ENCODE results near the gene STRADA.

STRADA gene

DNA sequence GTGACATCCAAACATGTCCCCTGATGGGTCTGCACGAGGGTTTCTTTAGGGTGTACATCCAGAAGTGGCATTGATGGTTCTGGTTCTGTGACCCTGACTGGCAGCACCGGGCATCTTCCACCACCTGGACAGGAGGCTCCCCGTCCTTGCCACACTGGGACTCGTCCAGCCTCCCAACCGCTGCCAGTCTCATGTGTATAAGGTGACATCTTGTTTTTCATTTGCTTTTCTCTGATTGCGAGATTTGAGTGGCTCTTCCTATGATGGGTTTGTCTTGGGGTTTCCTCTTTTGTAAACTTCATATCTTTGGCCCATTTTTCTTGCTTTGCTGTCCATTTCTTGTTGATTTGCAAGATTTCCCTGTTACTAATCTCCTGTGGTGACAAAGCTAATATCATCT, 32.5 kb downstream of the STRADA start:
- peaks cover 69% of the 10 kb centered on the region for H3K36me3 ChIP-seq (ENCODE audit: insufficient read depth, low read length)
- H3K4me1 ChIP-seq (ENCODE audit: insufficient read depth, low read length): no peaks in the 10 kb centered on the region
- H3K9ac ChIP-seq (ENCODE audit: low read depth, low read length): no peak overlapping the region
- H3K4me3 ChIP-seq (ENCODE audit: low read length): no peak overlapping the region
- WGBS: 94% methylated on average over 6 of the region's 6 CpGs
- H3K27me3 ChIP-seq (ENCODE audit: insufficient read depth, low read length): no peaks in the 10 kb centered on the region
- no peaks in the 10 kb centered on the region for H3K9me3 ChIP-seq (ENCODE audit: insufficient read depth, low read depth, low read length)
- no peak overlapping the region for H3K27ac ChIP-seq (ENCODE audit: low read depth, low read length)

DNA sequence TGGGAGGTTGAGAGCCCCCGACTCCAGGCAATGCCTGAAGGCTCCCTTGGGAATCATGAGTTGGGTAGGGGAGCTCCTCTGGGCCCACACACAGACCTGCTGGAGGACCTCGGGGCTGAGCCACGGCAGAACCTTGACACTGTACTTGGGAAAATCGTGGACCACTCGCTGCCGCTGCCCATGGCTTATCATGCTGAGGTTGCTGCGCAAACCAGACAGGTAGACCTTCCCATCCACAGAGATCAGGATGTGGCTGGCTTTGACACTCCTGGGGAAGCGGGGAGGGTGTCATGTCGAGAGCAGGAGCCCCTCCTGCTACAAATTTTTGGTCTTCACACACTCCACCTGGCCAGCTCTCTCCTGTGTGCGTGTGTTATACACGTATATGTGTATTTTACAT, 34.4 kb downstream of the STRADA start:
- Histone ChIP-seq H3K36me3 (ENCODE audit: insufficient read depth, low read length) (peaks cover 68% of the 10 kb centered on the region), H3K9me3 (ENCODE audit: insufficient read depth, low read depth, low read length) (no peaks in the 10 kb centered on the region), H3K9ac (ENCODE audit: low read depth, low read length) (no peak overlapping the region; the same call in 1 of the 2 replicates), H3K27ac (ENCODE audit: low read depth, low read length) (no peak overlapping the region), H3K4me3 (ENCODE audit: low read length) (no peak overlapping the region), H3K27me3 (ENCODE audit: insufficient read depth, low read length) (no peaks in the 10 kb centered on the region), H3K4me1 (ENCODE audit: insufficient read depth, low read length) (peaks cover 8% of the 10 kb centered on the region; the same call in 1 of the 2 replicates)
- WGBS: 97% methylated on average over 9 of the region's 11 CpGs

DNA sequence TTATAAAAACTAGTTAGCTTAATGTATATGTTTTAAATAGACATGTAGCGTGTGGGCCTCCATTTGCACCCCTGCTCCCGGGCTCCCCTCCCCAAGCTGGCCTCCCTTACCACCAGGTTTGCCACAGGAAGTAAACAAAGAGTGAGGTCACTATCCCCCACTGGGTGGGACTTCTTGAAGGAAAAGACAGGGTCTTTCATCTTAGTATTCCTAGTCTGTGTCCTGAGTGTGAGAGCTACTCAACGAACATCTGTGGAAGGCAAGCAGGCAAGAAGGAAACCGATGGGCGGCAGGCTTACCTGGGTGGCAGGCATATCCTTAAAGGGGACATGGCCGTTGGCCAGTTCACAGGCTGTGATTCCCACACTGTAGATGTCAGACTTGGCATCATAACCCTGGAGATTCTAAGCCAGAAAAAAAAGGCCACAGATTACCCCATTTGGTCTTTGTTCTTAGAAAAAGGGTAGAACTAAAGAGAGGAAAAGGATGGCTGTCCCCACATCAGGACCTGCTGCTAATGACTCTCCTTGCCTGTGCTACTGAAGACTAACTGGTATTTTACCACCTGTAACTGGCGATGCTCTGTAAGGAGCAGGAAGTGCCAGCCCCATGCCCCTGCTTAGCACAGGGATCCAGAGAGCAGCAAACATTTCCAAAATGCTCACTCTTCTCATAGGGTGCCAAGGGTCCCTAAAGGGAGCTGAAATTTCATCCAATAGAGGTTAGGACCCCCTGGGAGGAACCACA, 35.1 kb downstream of the STRADA start:
- Histone ChIP-seq H3K4me1 (ENCODE audit: insufficient read depth, low read length) (peaks cover 8% of the 10 kb centered on the region; the same call in 1 of the 2 replicates), H3K9ac (ENCODE audit: low read depth, low read length) (no peak overlapping the region), H3K27me3 (ENCODE audit: insufficient read depth, low read length) (no peaks in the 10 kb centered on the region), H3K9me3 (ENCODE audit: insufficient read depth, low read depth, low read length) (no peaks in the 10 kb centered on the region), H3K27ac (ENCODE audit: low read depth, low read length) (no peak overlapping the region), H3K4me3 (ENCODE audit: low read length) (no peak overlapping the region), H3K36me3 (ENCODE audit: insufficient read depth, low read length) (peaks cover 62% of the 10 kb centered on the region)
- WGBS: 90% methylated on average over 5 of the region's 7 CpGs

DNA sequence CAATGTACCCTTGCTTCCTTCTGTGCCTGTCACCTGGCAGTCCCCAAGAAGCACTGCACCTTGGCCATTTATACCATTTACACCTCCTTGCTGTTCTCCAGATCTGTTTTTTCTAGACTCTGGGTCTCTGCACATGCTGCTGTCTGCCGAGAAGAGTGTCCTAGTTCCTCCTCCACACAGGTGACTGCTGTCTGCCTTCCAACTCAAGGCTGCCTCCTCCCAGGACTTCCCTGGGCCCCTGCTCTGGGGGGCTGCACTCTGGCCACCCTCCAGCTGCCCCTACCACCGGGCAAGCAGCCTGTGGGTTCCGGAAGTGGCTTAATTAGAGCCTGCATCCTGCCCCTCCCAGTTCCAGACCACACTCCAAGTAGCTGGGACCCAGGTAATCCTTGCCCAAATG, 35.9 kb downstream of the STRADA start:
- H3K4me1 ChIP-seq (ENCODE audit: insufficient read depth, low read length): peaks cover 8% of the 10 kb centered on the region; the same call in 1 of the 2 replicates
- 90% methylated on average over 3 of the region's 3 CpGs for WGBS
- no peak overlapping the region for H3K4me3 ChIP-seq (ENCODE audit: low read length)
- H3K27ac ChIP-seq (ENCODE audit: low read depth, low read length): no peak overlapping the region
- H3K9me3 ChIP-seq (ENCODE audit: insufficient read depth, low read depth, low read length): no peaks in the 10 kb centered on the region
- no peak overlapping the region for H3K9ac ChIP-seq (ENCODE audit: low read depth, low read length)
- peaks cover 5% of the 10 kb centered on the region for H3K27me3 ChIP-seq (ENCODE audit: insufficient read depth, low read length)
- H3K36me3 ChIP-seq (ENCODE audit: insufficient read depth, low read length): peaks cover 57% of the 10 kb centered on the region

DNA sequence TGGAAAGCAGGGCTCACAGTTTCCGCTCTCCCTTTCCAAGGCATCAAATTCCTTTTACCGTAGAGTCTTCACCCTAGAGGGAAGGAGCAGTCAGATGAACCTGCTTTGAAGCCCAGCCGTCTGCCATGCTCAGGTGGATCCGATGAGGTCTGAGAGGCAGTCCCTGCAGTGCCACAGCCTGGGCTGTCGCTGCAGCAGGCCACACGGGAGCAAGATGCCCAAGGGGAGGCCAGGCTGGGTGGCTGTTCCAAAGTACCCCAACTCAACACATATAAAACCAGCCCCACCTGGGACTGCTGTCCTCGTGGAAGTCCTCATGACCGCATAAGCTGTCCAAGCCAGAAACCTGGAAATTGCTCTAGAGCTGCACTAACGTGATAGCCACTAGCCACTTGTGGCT, 36.8 kb downstream of the STRADA start:
- no peaks in the 10 kb centered on the region for H3K9me3 ChIP-seq (ENCODE audit: insufficient read depth, low read depth, low read length)
- H3K4me1 ChIP-seq (ENCODE audit: insufficient read depth, low read length): peaks cover 8% of the 10 kb centered on the region; the same call in 1 of the 2 replicates
- no peak overlapping the region for H3K9ac ChIP-seq (ENCODE audit: low read depth, low read length)
- peaks cover 53% of the 10 kb centered on the region for H3K36me3 ChIP-seq (ENCODE audit: insufficient read depth, low read length)
- WGBS: 92% methylated on average over 9 of the region's 9 CpGs
- no peak overlapping the region for H3K27ac ChIP-seq (ENCODE audit: low read depth, low read length)
- no peak overlapping the region for H3K4me3 ChIP-seq (ENCODE audit: low read length)
- peaks cover 5% of the 10 kb centered on the region for H3K27me3 ChIP-seq (ENCODE audit: insufficient read depth, low read length)

DNA sequence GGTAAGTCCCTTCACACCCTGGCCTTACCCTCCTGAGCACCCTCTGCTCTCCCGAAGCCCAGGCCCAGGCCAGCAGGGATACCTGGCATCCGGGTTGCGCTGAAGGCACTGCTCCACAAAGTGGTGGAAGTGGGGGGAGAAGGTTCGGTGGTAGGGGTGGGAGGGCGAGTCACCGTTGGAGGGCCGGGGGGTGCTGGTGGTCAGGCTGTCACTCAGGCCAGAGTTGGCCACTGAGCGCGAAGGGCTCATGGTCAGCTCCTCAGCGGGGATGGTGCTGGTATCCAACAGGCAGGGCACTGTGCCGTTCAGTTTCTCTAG, 37.4 kb downstream of the STRADA start:
- H3K27ac ChIP-seq (ENCODE audit: low read depth, low read length): no peak overlapping the region
- WGBS: 95% methylated on average over 11 of the region's 11 CpGs
- H3K36me3 ChIP-seq (ENCODE audit: insufficient read depth, low read length): peaks cover 47% of the 10 kb centered on the region
- no peak overlapping the region for H3K4me3 ChIP-seq (ENCODE audit: low read length)
- no peaks in the 10 kb centered on the region for H3K9me3 ChIP-seq (ENCODE audit: insufficient read depth, low read depth, low read length)
- H3K27me3 ChIP-seq (ENCODE audit: insufficient read depth, low read length): peaks cover 5% of the 10 kb centered on the region
- H3K9ac ChIP-seq (ENCODE audit: low read depth, low read length): no peak overlapping the region
- H3K4me1 ChIP-seq (ENCODE audit: insufficient read depth, low read length): peaks cover 8% of the 10 kb centered on the region; the same call in 1 of the 2 replicates

DNA sequence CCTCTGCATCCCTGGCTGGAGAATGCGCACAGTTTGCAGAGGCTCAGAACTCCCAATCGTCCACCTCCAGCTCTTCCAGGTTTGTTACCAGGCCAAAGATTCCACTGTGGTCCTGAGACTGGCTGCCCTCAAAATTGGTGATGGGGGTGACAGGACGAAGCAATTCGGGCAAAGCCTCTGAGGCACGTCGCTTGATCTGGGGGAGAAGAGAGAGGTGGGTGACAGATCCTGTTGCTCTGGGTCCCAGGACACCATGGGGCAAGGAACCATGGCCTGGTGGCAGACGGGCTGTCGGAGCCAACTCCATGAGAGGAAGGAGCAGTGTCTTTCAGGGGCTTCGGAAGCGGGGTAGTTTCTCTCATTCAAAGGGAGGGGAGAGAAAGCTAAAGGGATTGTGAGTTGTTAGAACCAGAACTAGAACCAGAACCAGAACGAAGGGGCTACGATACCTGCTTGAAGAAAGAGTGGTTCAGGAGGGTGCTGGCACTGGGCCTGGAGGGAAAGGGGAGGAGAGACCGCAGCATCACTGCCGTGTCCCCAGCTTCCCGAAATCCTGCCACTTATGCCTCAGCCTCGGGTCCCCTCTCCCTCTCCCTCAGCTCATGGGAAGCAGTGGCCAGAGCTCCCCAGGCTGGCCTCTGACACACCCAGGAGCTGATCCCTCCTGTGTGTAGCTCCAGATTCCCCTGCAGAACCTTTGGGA, 37.9 kb downstream of the STRADA start:
- H3K4me1 ChIP-seq (ENCODE audit: insufficient read depth, low read length): peaks cover 8% of the 10 kb centered on the region; the same call in 1 of the 2 replicates
- 94% methylated on average over 16 of the region's 16 CpGs for WGBS
- no peaks in the 10 kb centered on the region for H3K9me3 ChIP-seq (ENCODE audit: insufficient read depth, low read depth, low read length)
- peaks cover 42% of the 10 kb centered on the region for H3K36me3 ChIP-seq (ENCODE audit: insufficient read depth, low read length)
- peaks cover 5% of the 10 kb centered on the region for H3K27me3 ChIP-seq (ENCODE audit: insufficient read depth, low read length)
- H3K4me3 ChIP-seq (ENCODE audit: low read length): no peak overlapping the region
- H3K27ac ChIP-seq (ENCODE audit: low read depth, low read length): no peak overlapping the region
- no peak overlapping the region for H3K9ac ChIP-seq (ENCODE audit: low read depth, low read length)

DNA sequence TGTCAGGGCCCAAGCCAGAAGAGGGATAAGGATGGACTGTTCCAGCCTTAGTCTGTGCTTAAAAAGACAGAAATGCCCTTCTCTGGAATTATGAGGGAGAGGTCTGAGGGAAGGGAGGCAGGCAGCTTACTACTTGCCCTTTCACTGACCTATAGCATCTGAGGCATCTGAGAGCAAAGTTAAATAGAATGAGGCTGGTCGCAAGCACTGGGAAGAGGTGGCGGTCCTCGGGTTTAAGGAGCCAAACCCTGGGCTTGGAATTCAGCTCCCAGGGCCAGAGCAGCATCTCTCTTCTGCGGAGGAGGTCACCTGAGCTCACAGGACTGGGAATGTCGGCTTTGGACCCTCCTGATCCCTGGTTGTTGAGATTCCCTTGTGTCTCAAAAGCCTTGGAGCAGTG, 38.6 kb downstream of the STRADA start:
- H3K27ac ChIP-seq (ENCODE audit: low read depth, low read length): no peak overlapping the region
- no peak overlapping the region for H3K9ac ChIP-seq (ENCODE audit: low read depth, low read length)
- H3K36me3 ChIP-seq (ENCODE audit: insufficient read depth, low read length): peaks cover 37% of the 10 kb centered on the region
- no peaks in the 10 kb centered on the region for H3K9me3 ChIP-seq (ENCODE audit: insufficient read depth, low read depth, low read length)
- peaks cover 10% of the 10 kb centered on the region; the same call in 1 of the 2 replicates for H3K4me1 ChIP-seq (ENCODE audit: insufficient read depth, low read length)
- WGBS: 95% methylated on average over 5 of the region's 5 CpGs
- peaks cover 5% of the 10 kb centered on the region for H3K27me3 ChIP-seq (ENCODE audit: insufficient read depth, low read length)
- no peak overlapping the region for H3K4me3 ChIP-seq (ENCODE audit: low read length)

DNA sequence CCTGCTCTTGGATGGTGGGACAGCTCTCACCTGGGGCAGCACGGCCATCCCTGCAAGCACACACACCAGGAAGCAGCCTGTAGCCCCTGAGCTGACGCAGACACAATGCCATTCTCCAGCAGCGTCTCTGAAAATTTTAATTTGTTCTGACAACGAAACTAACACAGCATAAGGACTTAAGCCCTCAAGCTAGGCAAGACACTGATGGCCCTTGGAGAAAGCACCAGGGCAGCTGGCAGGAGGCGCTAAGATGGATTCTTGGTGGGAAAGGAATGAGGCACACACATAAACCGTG, 38.9 kb downstream of the STRADA start:
- 92% methylated on average over 6 of the region's 6 CpGs for WGBS
- Histone ChIP-seq H3K9ac (ENCODE audit: low read depth, low read length) (no peak overlapping the region), H3K4me3 (ENCODE audit: low read length) (no peak overlapping the region), H3K36me3 (ENCODE audit: insufficient read depth, low read length) (peaks cover 37% of the 10 kb centered on the region), H3K27ac (ENCODE audit: low read depth, low read length) (no peak overlapping the region), H3K9me3 (ENCODE audit: insufficient read depth, low read depth, low read length) (no peaks in the 10 kb centered on the region), H3K4me1 (ENCODE audit: insufficient read depth, low read length) (peaks cover 10% of the 10 kb centered on the region; the same call in 1 of the 2 replicates), H3K27me3 (ENCODE audit: insufficient read depth, low read length) (peaks cover 5% of the 10 kb centered on the region)

DNA sequence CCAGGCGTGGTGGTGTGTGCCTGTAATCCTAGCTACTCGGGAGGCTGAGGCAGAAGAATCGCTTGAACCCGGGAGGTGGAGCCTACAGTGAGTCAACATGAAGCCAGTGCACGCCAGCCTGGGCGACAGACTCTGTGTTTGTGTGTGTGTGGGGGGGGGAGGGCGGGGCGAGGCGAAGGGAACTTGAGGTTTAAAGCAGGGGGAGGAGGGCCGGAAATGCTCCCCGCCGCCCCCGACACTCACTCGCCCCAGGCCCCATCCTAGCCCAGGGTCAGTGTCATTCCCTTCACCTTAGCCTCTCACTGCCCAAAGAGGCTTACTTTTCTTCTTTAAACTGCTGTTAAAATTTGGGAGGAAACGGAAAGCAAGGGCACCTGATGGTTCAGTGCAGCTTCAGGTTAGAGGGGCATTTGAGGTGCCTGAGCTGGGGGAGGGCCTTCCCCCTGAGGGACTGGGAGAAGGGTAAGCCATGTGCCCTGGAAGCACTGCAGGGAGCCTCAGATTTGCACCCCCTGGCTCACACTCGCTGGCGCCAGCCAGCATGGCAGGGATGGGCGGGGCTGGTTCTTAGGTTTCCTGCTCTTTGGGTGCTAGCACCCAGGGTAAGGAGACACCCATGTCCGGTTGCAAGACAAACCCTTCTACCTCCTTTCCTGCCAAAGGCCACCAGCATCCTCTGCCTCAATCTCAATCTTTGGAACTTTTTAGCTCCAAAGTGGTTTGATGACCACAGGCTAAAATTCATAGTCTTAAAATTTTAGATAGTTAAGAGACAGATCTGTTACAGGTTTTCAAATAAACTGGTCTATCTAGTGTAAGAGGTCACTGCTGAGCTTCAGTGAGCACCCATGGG, 39.5 kb downstream of the STRADA start:
- peak overlapping the region; percentile 69; the same call in 1 of the 2 replicates for H3K4me3 ChIP-seq (ENCODE audit: low read length)
- peaks cover 10% of the 10 kb centered on the region; the same call in 1 of the 2 replicates for H3K4me1 ChIP-seq (ENCODE audit: insufficient read depth, low read length)
- H3K9me3 ChIP-seq (ENCODE audit: insufficient read depth, low read depth, low read length): no peaks in the 10 kb centered on the region
- no peak overlapping the region for H3K27ac ChIP-seq (ENCODE audit: low read depth, low read length)
- H3K27me3 ChIP-seq (ENCODE audit: insufficient read depth, low read length): peaks cover 5% of the 10 kb centered on the region
- peaks cover 40% of the 10 kb centered on the region for H3K36me3 ChIP-seq (ENCODE audit: insufficient read depth, low read length)
- H3K9ac ChIP-seq (ENCODE audit: low read depth, low read length): no peak overlapping the region
- 92% methylated on average over 17 of the region's 19 CpGs for WGBS

DNA sequence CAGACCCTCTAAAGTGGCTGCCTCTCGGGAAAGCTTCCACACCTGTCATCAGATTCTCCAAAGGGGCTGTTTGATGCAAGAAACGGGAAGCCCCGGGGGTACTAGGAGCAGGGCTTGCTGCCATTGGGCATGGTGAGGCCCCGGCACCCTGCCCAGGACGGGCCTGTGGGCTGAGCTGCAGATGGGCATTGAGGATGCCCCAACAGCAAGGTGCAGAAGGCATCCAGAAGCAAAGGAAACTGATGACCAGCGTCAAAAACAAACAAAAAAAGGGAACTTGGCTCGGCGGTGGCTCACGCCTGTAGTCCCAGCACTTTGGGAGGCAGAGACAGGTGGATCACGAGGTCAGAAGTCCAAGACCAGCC, 40.2 kb downstream of the STRADA start:
- Histone ChIP-seq H3K27me3 (ENCODE audit: insufficient read depth, low read length) (peaks cover 5% of the 10 kb centered on the region), H3K4me3 (ENCODE audit: low read length) (peak overlapping the region; percentile 69), H3K36me3 (ENCODE audit: insufficient read depth, low read length) (peaks cover 44% of the 10 kb centered on the region), H3K4me1 (ENCODE audit: insufficient read depth, low read length) (peaks cover 10% of the 10 kb centered on the region; the same call in 1 of the 2 replicates), H3K27ac (ENCODE audit: low read depth, low read length) (no peak overlapping the region), H3K9ac (ENCODE audit: low read depth, low read length) (peak overlapping the region; percentile 93), H3K9me3 (ENCODE audit: insufficient read depth, low read depth, low read length) (no peaks in the 10 kb centered on the region)
- WGBS: 76% methylated on average over 10 of the region's 10 CpGs
